C4-2B (cell line): Measurements from ENCODE around the gene C1S.

Source experiments
- H3K27ac ChIP-seq: fragments of 450-650 bp; 2 replicates; pipeline ENCODE4 v1.5.1; 2017
- CTCF ChIP-seq: fragments of 450-650 bp; conservative IDR thresholded peaks from 2 replicates; pipeline ENCODE4 v1.5.1; 2017; ENCODE audit warnings: mild to moderate bottlenecking
- ZFX ChIP-seq: fragments of 450-650 bp; IDR thresholded peaks from 2 replicates; pipeline ENCODE4 v1.6.1; 2017

The C1S gene

GRCh38 chr12:7069386-7069785, 8.9 kb downstream of the C1S start:
- no peak for TF ChIP-seq CTCF
- TF ChIP-seq ZFX = no peak
- no peak overlapping the region for H3K27ac ChIP-seq

- no peak overlapping the region for H3K27ac ChIP-seq
- TF ChIP-seq CTCF = no peak
- no peak for TF ChIP-seq ZFX
Measured at GRCh38 chr12:7072035-7072434, 11.5 kb downstream of the C1S start.

GRCh38 chr12:7072554-7072953, 12.0 kb downstream of the C1S start:
- TF ChIP-seq CTCF (no peak), ZFX (no peak)
- no peak overlapping the region for H3K27ac ChIP-seq

- TF ChIP-seq ZFX (no peak), CTCF (no peak)
- H3K27ac ChIP-seq = no peak overlapping the region
Measured at GRCh38 chr12:7073946-7074345, 13.4 kb downstream of the C1S start.

- no peak for TF ChIP-seq CTCF
- no peak for TF ChIP-seq ZFX
- no peak overlapping the region for H3K27ac ChIP-seq
Measured at GRCh38 chr12:7075518-7075917, 15.0 kb downstream of the C1S start.

- TF ChIP-seq ZFX = no peak
- TF ChIP-seq CTCF = no peak
- H3K27ac ChIP-seq = no peak overlapping the region
Measured at GRCh38 chr12:7075939-7076338, 15.4 kb downstream of the C1S start.

- TF ChIP-seq ZFX (no peak), CTCF (no peak)
- H3K27ac ChIP-seq = no peak overlapping the region
Measured at GRCh38 chr12:7076493-7076892, 16.0 kb downstream of the C1S start.
